ENCODE results near the gene MTUS2.

GRCh38 chr13:29516012-29516411 lies 695.9 kb downstream of the MTUS2 start:
- TF ChIP-seq CTCF (IDR thresholded peaks at IDR 0.05; ENCODE audit: low read depth, low read length, poor library complexity, severe bottlenecking) (no peak), EZH2phosphoT487 (IDR thresholded peaks at IDR 0.05; ENCODE audit: borderline replicate concordance, low read length) (no peak)

All from DOHH2 (cell line).